KG1 (cell line): ENCODE measurements around the gene IGDCC3.
"Not testable (repeated sequence)": the region's sequence is repeated elsewhere in the genome, so short reads cannot be mapped to it uniquely, and the experiment has no call there.

Experiments
- DNase-seq: peaks from one replicate; lab custom pipeline; 2025; lab: John Stamatoyannopoulos, UW

Gene IGDCC3

DNA sequence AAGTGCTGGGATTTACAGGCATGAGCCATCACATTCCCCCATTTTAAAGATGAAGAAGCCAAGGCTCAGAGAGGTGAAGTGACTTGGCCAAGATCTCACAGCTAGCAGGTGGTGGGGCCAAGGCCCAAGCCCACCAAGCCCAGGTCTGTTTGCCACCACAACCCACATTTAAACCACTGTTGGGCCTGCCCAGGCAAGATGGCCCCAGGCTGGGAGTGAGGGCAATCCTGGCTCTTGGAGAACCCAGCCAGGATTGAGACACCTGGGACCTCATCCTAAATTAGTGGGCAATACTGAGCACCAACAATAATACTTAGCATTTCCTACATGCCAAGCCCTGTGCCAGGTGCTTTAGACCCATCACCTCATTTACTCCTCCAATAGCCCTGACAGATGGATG is 6.9 kb downstream of the IGDCC3 start:
- no peak for DNase-seq

DNA sequence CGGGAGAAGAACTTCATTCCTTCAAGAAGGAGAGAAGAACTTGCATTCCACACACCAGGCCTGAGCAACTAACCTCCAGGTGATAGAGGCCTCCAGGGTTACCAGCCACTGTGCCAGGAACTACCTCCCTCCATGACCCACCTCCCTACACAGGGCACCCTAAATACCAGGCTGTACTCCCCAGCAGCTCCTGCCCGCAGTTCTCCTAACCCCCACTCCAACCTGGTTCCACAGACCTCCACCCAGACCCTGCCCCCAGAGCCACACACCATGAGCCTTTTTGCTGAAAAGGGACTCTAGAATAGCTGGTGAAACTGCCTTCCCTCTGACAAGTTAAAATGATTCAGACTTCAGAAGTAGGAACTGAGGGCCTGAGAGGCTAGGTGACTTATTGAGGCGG is 8.2 kb downstream of the IGDCC3 start:
- no peak for DNase-seq

DNA sequence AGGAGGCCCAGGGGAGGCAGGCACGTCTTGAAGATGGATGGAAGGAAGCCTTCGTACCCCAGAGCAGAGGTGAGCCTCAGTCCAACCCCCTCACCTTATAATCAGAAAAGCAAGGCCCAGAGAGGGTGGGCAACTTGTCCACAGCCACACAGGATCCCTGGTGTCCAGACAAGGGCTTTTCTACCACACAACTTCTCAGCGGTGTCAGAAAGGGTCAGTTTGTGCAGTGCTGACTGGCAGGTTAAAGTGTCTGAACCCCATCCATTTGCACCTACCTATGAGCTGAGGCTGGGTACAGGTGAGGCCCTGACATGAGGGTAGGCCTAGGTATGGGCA is 8.6 kb downstream of the IGDCC3 start:
- no peak for DNase-seq

DNA sequence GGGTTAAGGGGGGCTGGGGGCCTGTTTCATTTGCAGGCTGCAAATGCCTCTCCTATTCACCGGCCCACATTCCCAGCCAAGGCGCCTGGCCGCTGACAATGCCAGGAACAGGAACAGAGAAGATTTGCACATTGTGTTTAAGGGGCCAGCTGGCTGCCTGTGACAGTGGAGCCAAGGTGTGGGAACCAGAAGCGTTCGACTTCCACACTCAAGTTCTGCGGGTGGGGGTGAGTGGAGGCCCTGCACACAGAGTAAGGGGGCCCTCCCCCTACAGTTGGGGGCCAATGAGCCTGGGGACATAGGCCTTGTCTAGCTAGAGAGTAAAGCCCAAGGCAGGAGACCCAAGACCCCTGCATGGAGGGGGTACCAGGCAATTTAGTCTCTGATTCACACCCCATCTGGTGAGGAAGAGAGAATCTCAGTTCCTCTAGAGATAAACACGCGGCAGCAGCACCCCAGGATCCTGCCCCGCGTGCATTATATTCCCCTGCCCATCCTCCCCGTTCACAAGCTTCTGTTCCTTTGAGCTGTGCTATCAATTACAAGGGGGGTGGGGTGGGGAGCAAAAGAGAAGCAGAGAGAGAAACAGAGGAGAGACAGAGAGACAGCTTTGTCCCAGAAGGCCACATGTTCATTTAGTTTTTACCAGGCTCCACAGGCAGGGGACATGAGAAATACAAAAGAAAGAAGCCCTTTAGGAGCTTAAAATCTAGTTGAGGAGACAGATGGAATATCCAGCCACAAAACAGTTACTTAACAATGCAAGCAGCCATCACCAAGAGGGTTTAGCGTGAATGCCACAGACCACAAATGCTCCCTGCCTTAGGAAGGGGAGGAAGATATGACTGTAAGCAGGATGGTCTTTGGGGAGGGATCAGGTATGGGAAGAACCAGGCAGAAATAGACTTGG is 9.2 kb downstream of the IGDCC3 start:
- no peak for DNase-seq

DNA sequence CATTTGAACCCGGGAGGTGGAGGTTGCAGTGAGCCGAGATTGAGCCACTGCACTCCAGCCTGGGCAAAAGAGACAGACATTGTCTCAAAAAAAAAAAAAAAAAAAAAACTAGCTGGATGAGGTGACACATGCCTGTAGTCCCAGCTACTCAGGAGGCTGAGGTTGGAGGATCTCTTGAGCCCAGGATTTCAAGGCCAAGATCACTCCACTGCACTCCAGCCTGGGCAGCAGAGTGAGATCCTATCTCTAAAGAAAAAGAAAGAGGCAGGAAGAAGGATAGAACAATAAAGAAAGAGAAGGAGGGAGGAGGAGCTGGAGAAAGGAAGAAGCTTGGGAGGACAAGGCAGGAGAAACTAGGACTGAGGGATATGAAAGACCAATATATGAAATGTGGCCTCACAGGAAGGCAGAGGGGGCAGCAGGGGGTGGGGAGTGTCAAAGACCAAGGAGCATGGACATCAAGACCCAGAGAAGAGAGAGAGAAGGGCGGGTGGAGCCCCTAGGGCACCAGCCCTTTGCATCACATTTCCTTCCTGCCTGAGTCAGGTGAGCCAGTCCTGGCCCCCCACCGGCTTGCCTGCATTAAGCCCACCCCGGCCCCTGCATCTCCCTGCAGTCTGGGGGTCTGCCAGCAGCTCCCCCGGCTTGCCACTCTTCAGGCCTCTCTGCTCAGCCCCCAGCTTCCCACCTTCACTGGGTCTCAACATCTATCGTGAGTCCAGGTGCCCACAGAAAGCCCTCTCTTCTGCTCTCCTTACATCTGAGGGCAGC is 11.5 kb downstream of the IGDCC3 start:
- DNase-seq = no peak

DNA sequence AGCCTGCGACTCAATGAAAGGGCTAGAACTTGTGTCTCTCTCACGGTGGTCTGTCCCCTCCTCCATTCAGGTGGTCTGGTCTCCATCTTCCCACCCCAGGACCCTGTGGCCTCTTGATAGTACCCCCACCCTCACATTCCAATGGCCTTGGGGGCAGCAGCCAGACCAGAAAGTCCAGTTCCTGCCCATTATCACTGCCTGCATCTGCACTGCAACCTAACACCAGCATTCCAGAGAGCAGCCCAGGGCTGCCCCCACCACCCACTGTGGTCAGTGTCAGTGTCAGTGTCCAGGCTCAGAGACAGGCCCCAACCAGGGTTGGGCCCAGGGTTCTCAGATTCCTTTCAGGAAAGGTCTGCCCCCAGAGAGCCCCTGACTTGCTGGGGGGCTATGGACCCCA is 12.6 kb downstream of the IGDCC3 start:
- DNase-seq = no peak

DNA sequence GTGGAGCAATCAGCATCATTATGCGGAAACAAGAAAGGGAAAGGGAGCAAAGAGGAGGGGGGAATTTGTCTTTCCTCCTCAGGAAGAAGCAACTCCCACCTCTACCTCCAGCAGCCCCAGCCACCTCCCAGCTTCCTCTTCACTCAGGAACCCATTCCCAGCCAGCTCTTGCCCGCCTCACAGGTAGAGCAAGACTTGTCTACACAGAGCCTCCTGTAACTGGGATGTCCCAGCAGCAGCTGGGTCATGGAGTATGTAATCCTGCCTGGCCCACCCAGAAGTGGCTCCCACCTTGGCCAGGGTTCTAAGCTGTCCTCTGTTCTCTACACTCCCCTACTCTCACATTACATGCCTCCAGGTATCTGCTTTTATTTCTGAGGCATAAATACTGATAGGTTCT is 14.0 kb downstream of the IGDCC3 start:
- no peak for DNase-seq

DNA sequence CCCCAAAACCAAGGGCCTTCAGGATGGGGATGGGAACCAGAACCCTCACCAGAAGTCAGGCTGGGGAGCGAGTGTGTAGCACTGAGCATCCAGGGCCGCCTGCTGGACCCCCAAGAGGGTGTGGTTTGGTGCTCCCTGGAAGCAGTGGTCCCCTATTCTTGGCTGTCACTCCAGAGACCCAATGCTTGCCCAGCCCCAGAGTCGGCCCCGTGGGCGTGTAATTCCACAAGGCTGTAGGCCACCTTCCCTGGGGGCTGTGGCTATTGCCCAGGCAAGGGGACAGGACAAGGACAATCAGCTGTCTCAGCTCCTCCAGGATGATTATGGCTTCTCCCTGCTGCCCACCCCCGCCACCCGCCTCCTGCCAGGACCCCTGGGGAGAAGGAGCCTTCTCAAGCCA is 14.5 kb downstream of the IGDCC3 start:
- no peak for DNase-seq

DNA sequence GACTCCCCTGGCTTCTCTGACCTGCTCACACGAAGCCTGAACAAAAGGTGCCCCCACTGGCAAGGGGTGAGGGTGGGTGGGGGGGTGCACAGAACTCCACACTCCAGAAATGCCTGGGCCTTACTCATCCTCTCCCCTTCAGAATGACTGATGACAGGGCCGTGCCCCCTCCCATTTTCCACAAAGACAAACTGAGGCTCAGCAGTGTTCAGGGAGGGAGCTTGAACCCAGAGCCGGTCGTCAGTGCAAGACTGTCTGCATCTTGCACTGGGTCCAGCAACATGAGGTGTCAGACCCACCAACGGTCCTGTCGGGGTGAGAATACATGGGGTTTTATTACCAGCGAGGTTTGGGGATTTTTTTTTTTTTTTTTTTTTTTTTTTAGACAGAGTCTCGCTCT is 15.3 kb downstream of the IGDCC3 start:
- DNase-seq = no peak

DNA sequence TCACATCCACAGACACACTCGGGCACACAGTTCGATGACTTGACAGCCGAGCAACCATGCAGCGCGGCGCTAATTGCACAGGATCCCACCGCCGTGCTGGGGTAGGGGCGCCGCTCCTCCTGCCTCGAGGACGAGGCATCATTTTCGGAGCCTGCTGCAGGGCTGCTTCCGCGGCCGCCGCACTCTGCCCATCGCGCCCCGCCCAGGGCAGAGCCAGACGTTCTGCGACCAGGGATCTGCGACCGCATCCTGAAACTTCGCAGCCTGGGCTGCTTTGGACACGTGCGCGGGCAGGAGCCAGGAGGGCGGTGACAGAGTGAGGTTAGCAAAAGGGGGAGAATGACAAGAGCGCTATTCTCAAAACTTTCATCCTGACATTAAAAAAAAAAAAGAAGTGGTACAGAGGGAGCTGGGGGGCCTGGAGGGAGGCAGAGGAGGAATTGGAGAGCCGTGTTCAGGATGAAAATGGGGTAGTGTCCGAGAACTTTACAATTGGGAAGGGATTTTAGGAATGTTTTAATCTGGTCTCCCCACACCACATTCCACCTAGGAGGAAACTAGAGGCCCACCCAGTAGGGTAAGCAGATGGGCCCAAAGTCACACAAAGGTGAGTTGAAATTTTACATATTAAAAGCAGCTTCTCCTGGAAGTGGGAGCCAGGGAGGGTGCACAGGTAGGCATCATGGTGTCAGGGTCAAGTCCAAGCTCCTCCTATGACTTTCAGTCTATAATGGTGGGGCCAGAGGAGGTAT is 15.9 kb downstream of the IGDCC3 start:
- DNase-seq = no peak

DNA sequence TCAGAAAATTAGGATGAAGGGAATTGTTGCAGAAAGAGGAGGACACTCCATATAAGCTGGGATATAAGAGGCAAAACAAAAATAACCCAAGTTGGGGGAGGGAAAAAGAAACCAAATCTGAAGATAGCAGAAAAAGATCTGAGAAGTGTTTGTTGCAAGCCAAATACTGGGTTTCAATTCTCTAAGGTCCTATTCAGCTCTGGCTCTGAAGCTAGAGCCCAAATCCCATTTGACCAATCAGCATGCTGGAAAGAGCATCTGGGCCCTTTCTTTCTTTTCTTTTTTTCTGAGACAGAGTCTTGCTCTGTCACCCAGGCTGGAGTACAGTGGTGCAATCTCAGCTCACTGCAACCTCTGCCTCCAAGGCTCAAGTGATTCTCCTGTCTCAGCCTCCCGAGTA is 17.3 kb downstream of the IGDCC3 start:
- no peak for DNase-seq

DNA sequence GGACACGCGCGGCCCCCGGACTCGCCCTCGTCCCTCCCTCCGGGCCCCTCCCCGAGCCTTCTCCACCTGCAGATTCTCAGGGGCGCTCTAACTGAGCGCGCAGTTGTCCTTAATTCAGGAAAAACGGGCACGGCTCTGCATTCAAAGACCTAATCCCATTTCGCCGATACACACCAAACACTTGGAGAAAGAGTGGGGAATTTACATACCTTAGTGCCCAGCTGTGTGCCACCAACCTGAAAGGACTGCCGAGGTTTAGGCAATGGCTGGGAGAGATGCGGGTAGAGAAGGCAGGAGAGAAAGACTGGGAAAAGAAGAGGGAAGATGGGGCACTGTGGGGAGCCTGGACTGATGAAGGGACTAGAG is 21.8 kb downstream of the IGDCC3 start:
- DNase-seq = no peak

DNA sequence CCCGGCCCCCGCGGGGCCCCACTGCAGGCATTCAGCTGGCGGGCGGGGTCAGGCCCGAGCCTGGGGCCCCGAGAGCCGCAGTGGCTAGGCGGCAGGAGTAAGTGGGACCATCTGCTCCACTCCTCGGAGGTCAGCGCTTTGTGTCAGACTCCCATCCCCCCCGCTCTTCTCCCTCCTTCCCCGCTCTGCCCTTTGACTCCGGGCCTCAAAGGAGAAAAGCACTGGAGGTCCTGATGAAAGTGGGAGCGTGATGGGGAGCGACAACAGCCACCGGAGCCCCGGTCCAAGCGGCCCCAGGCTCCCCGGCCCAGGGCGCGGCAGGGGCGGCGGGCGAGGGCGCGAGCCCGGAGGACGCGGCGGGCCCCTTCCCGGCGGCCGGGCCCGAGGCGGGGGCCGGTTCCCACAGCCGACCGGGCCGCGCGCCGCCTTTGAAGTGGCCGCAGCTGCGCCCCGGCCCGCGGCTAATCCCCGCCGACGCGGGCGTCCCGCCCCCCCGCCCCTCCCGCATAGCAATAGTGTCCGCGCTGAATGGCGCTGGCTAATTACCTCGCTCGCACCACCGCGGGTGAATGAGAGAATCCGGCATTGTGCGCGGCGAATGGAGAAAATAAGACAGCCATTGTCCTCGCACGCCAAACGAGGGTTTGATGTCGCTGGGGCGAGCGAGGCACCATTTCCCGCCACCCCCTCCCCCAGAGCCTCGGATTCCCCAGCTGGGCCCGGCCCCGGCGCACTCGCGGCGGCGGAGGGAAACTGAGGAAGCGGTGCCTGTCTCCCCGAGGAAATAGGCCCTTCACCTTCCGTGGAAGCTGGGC is 22.4 kb downstream of the IGDCC3 start:
- DNase-seq = no peak

DNA sequence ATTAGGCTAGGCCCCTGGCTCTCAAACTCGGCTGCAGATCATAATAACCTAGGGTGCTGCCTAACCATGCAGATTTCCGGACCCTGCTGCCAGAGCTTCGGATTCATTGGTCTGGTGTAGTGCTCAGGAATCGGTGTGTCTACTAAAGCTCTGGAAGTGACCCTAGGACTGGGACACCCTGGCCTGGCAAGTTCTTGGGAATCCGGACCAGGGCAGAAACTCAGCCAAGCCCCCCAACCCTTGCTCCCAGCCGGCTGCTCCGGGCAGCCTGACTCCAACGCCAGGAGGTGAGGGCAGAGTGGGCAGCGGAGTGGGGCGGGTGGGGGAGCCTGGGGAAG is 23.0 kb downstream of the IGDCC3 start:
- no peak for DNase-seq

DNA sequence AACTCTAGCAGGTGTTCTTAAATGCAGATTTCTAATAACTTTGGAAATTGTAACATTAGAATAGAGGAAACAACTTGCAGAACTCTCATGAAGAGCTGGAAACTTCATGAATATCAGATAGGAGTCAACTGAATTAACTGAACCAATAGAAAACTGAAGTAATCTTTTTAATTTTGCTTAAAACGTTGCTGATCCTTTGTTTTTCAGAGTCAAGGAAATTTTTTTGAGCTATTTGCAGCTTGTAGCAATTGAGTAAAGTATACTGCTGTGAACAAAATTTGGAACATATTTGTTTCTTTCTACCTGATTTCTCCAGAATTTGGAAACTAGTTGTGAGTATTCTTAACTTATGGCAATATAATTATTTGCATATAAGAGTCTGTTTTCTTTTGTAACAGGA is 25.8 kb downstream of the IGDCC3 start:
- DNase-seq = not testable (repeated sequence)

DNA sequence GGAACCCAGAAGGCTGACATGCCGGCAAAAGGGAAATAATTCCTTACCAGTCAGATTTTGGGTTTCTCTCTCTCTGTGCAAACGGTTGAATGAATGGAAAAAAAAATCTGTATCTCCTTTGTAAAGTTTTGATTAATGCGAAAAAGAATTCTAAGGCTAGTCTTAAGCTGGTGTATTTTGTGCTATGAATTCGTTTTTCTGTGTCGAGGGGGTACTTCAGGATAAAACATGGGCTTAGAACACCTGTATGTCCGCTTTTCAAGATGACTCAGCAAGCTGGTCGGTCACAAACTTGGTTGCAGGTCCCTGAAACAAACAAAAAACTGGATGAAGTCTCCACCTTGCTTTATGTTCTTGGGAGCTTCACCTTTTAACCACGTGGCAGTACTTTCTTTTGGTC is 28.5 kb downstream of the IGDCC3 start:
- no peak for DNase-seq

DNA sequence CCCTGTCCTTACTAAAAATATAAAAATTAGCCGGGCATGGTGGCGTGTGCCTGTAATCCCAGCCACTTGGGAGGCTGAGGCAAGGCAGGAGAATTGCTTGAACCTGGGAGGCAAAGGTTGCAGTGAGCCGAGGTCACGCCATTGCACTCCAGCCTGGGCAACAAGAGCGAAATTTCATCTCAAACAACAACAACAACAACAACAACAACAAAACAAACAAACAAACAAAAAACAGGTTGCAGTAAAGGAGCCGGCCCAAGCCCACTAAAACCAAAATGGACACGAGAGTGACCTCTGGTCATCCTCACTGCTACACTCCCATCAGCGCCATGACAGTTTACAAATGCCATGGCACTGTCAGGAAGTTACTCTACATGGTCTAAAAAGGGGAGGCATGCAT is 30.0 kb downstream of the IGDCC3 start:
- not testable (repeated sequence) for DNase-seq

DNA sequence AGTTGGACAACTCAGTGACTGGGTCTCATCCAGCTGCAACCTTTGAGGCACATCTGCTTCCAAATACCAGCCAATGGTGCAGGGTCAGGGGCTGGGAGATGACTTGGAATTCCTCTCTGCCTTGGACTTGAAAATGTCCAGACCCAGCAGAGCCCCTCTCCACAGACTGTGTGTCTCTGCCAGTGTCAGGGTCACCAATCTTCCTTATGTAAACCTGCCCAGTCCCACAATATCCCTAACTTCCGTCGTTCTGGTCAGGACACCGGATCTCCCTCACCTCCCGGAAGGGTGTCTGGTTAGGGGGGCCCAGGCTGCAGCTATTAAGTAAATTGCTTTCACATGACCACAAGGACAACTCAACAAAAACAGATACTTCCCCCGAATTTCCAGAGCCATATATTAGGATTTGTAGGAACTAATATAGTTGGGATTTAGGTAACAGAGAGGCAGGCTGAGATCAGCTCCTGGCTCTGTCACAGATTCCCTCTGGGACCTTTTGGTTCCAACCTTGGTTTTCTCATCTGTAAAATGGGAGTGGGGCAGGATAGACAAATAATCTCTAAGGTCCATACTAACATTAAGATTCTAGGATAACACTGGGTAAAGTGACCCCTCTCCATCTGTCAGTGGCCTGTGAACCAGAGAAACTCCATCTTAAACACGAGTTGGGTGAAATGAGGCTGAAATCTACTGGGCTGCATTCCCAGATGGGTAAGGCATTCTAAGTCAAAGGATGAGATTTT is 30.8 kb downstream of the IGDCC3 start:
- DNase-seq = no peak

DNA sequence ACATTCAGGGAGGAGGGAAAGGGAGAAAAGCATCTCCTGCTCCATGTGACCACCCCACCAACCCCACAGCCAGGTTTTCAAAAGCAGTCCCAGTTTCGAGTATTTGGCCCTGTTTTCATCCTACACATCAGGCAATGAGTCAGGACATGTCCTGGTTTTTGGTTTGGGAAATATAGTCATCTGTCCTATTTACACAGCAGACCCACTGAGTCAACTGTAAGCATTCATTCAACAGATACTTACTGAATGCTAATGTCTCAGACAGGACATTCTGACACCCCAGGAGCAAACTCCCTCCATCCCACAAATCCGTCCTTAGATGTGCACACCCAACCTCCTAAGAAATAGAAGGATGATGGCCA is 32.9 kb downstream of the IGDCC3 start:
- no peak for DNase-seq

DNA sequence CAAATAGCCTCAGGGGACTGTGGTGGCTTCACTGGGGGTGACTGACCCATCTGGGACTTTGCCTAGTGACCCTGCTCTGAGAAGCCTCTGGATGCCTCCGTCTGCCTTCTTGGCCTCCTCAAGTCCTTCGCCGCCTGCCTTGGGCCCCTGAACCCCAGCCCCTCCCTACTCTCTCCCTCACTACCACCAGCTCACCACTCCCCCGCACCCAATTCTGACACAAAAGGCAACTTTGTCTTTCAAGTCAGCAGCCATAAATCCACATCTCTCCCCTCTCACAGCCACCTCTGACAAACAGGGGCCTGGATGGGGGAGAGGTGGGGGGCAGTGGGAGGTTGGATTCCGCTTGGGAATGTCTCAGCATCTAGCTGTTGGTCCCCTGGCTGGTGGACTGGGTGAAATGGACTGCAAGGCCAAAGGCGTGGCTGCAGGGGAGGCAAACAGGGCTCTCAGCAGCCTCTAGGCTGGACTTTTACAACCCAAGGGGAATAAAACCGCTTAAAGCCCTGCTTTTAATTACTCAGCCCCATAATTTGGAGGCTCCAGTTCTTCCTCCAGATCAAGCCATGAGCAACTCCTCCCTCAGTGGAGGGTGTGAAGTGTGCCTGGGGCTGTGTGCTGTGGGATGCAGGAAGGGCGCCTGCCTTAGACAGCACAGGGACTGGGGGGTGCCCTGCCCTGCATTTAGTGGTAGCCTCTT is 33.4 kb downstream of the IGDCC3 start:
- DNase-seq = no peak
